Activated gamma-delta T cell treated with anti-CD3 and anti-CD28 coated beads, Interleukin-2, amount 50 U/mL, for 16 hours (primary cell): ENCODE data around the gene SMLR1.

ENCODE experiments used
- DNase-seq: peaks from one replicate; pipeline ENCODE4 v3.0.0-alpha.2; 2020; ENCODE audit warnings: low read depth

SMLR1 gene

GRCh38 chr6:130852844-130853554 lies 25.8 kb downstream of the SMLR1 start:
- DNase-seq = no peak

DNA sequence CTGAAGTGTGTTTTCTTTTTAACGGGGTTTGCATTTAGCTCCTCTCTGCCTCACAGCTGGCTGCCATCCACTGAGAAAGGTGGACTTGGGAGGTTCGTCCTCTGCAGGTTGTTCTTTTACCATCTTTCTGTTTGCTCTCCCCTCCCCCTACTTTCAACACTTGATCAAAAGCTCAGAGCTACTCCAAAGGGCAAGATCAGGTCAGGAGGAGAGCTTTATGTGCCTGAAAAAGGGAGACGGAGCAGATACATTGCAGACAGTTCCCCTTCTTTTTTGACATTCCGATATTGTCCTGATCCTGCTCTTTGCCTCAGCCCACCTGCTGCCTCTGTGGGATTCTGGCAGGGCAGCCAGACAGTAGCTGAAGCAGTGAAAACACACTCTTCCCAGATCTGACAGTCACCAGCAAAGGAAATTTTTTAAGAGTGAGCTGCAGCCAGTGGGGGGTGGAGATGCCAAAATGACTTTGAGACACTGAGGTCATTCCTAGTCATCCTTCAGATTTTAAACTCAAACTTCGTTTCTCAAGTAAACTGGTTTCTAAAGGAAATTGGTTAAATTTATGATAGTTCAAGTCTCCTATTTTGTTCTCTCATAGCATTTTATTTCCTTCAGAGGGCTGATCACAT lies 26.5 kb downstream of the SMLR1 start:
- DNase-seq = no peak

DNA sequence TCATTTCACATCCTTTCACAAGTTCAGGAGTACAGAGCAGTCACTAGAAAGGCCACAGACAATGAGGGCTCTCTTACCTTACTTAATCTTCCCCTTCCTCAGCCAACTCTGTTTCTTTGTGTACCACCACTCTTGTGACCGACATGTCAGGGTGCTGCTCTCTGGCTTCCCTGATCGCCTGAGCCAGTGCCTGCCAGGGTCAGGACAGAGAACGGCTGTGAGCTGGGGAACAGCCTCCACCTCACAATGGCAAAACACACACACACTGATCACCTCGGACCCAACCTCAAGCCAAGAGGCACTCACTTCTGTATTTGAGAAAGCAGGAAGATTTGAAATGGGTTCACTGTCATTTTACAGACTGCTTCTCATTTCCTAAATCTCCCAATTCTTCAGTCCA lies 30.8 kb downstream of the SMLR1 start:
- DNase-seq = no peak

DNA sequence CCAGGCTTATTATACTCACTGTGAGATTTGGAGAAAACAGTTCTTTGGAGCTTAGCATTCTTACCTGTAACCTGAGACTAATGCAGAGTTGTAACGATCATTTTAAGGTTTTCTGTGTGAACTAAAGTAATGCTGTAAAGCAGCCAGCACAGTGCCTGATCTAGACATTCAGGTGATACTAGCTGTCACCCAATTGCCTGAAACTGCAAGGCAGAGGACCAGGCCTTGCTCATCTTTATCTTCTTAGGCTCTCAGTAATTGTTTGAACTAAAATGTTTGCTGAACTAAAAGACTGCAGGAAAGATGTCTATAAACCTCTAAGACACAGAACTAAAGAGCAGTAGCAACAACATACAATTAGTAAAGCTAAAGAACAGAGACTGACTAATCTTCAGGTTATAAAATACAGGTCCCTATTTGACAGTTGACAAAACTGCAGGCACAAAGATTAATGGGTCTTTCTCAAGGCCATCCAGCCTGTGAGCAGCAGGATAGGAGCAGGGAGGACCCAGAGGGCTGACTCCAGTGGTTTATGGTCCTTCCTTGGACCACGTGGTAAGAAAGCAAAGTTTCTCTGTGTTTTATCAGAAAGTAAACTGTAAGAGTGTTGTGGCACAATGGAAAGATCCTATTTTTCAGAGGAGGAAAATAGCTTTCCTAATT lies 31.4 kb downstream of the SMLR1 start:
- DNase-seq = no peak

GRCh38 chr6:130859161-130859867 lies 32.1 kb downstream of the SMLR1 start:
- DNase-seq = no peak

GRCh38 chr6:130862370-130862769 lies 35.2 kb downstream of the SMLR1 start:
- DNase-seq = no peak

GRCh38 chr6:130863415-130864230 lies 36.4 kb downstream of the SMLR1 start:
- DNase-seq = no peak

GRCh38 chr6:130864344-130864743 lies 37.1 kb downstream of the SMLR1 start:
- DNase-seq = no peak

DNA sequence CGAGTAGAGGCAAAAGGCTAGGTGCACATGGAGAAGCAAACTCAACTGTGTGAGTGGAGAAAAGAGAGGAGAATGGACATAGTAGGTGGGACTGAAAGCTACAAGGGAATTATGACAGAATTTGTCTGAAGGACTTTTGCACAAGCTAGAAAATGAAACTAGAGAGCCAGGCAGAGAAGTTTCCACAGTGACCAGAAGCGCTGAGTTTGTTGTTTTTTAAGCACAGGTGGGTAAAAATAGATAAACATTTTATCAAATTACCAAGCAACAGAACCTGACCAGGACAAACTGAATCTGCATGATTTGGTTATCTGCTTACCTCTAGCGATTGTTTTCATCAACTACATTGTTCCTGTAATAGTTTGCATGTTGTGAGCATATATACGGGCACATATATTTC lies 38.6 kb downstream of the SMLR1 start:
- DNase-seq = no peak

DNA sequence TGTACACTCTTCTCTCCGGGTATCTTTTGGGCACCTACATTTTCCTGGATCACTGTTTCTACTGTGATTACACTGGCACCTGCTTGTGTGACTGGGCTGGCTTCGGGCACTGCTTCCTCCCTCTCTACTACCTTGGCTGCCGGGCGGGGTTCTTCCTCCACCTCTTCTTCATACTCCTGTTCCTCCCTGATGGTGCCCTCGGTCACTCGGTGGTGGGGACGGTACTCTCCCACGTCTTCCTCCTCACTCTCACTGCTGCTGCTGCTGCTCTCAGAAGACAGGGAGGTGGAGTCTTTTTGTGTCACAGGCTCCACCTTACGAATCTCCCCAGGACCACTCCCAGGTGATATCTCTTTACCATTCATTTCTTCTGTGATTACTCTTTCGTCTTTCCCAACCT lies 42.5 kb downstream of the SMLR1 start:
- DNase-seq = no peak

DNA sequence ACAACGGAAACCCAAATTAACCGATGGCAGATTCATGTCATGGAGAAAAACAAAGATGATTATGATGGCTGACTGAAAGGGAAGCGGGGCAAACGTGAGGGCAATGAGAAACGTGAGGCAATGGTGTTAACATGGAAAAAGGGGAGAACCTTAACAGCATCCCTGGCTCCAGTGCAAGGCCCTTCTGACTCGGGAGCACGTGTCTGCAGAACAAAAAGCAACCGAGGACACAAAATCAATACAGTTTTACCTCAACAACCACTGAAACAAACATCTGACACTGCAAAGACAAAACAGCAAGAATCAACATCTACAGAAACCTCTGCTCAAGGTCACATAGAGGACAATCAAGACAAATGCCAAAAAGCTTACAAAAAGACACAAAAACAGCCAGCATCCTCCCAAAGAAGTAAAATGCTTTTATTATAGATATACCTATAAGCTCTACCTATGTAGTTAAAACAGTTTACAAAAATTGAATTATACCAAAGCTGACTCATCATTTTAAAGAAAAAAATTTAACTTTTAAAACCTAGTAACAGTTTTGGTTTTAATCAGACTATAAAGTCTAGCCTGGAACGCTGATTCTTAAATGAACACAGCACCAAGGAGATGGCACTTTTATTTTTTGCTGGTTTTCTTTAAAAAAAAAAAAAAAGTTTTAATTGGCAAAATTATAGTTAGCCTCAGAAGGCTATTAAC lies 43.1 kb downstream of the SMLR1 start:
- DNase-seq = no peak

DNA sequence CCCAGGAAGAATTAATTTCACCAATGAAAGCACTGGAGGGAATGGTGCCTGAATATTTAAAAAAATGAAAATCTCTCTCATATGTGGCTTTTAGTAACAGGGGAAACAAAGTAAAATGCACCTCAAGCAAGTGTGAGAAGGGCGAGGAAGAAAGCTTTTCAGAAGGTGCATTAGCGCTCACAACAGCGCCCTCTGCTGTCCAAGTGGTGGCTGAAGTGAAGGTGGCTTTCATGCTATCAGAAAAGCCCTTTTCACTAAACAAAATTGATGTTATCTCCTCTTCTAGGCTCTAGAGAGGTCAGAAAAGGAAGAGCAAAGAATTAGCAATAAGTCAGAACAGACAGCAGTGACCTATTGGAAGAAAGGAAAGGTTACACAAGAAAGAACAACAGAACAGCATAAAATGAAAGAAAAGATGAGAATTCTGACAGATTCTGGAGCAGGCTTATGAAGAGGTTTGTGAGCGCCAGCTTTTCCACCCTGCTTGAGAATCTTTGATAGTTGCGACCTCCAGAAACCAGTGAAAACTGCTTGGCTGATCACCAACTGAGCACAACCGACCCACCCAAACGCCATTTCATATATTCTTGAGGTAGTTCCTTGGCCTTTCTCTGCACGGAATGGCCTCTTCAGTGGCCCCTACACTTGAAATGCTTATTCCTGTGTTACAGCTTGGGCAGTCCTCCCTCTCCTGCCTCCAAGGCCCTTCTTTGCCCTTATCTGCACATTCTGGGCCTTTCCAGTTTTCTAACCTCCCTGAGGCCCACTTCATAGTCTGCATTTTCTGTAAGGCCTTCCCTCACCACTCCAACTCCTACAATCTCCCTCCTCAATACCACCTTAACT lies 45.3 kb downstream of the SMLR1 start:
- peak; percentile 60 for DNase-seq

GRCh38 chr6:130873746-130874145 lies 46.5 kb downstream of the SMLR1 start:
- DNase-seq = no peak

DNA sequence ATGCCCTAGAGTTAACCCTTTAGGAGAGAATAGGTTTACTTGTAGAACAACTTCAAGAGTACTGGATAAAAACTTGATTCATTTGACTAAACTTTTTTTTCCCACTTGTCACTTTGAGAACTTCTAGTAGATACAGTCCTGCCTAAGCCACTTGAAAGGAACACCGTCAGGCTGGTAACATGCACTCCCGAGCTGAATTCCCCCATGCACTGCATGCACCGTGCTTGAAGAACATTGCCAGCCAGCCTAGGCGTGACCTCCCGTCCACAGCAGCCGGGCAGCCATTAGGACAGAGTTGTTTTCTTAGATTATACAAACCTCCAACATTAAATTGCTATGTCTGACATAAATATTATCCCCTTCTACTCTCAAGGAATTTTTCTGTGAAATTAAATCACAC lies 52.6 kb downstream of the SMLR1 start:
- no peak for DNase-seq

DNA sequence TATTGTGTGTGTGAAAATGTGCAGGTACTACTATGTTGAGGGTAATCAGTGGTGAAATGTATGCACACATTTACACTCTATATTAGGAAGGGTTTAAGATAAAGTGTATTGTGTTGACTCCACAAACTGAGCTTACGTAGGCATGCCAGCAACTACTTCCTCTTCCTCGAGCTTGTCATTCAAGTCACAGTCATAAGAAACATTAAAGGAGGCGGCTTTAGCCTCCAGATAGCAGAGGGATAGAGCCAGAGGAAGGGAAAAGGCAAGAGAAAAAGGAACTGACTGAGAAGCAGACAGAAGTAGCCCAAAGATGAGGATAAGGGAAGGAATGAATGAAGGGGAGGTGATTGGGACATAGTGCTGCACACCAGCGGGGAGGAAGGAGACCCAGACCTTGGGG lies 55.2 kb downstream of the SMLR1 start:
- no peak for DNase-seq

DNA sequence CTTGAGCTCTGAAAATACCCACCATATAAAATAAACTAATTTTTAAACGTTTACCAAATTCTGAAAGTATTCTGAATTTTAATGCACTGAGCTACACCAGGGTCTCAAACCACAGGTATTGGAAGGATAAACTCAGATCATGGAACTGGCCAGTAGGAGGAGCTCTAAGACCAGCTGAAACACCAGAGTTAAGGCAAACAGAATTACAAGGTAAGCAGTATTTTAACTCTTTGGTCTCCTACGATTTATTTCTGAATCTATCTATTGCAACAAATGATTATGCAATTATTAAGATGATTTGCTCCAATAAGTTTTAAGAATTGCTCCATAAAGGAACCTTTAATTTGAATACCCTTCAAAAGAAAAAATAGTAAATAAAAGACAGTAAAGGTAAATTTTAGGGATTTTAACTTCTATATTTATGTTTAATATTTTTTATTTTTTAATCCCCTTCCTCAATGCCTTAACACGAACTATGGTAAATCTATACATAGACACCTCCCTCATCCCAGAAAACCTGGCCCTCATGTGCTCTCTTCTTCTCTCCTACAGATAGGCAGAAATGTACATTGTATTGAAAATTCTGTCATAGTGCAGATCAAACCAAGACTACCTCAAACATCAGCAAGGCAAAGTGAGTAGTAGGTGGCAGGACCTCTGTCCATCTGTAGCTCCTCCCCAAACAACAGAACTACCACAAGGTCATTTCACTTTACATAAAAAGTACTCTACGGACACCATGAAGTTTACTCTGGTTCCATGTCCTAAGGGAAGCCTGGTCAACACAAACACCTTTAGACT lies 58.4 kb downstream of the SMLR1 start:
- peak; percentile 62 for DNase-seq
